HEK293T (cell line): Measurements from ENCODE around the gene PRKCG.

Source experiments
- BHLHE40 ChIP-seq: fragments of 450-650 bp; IDR thresholded peaks from 2 replicates; pipeline ENCODE4 v1.6.1; 2016; ENCODE audit warnings: mild to moderate bottlenecking, moderate library complexity, borderline replicate concordance
- ELF4 ChIP-seq: fragments of 450-650 bp; IDR thresholded peaks from 2 replicates; pipeline ENCODE4 v1.6.1; 2017; ENCODE audit warnings: antibody characterized with exemption
- FOXA1 ChIP-seq: fragments of 450-650 bp; IDR thresholded peaks from 2 replicates; pipeline ENCODE4 v1.6.1; 2016; ENCODE audit warnings: mild to moderate bottlenecking
- HDGF ChIP-seq: fragments of 450-650 bp; IDR thresholded peaks from 2 replicates; pipeline ENCODE4 v1.6.1; 2017; ENCODE audit warnings: antibody characterized with exemption, borderline replicate concordance
- L3MBTL2 ChIP-seq: fragments of 450-650 bp; conservative IDR thresholded peaks from 2 replicates; pipeline ENCODE4 v1.6.1; 2016; ENCODE audit warnings: mild to moderate bottlenecking
- LEF1 ChIP-seq: fragments of 450-650 bp; IDR thresholded peaks from 2 replicates; pipeline ENCODE4 v1.6.1; 2017; ENCODE audit warnings: mild to moderate bottlenecking, borderline replicate concordance
- NFRKB ChIP-seq: fragments of 450-650 bp; IDR thresholded peaks from 2 replicates; pipeline ENCODE4 v1.6.1; 2016; ENCODE audit warnings: mild to moderate bottlenecking, moderate library complexity
- SP1 ChIP-seq: fragments of 450-650 bp; IDR thresholded peaks from 2 replicates; pipeline ENCODE4 v1.6.1; 2017
- SUZ12 ChIP-seq: fragments of 450-650 bp; IDR thresholded peaks from 2 replicates; pipeline ENCODE4 v1.6.1; 2016; ENCODE audit warnings: mild to moderate bottlenecking
- TARDBP ChIP-seq: fragments of 450-650 bp; IDR thresholded peaks from 2 replicates; pipeline ENCODE4 v1.6.1; 2016
- ZNF384 ChIP-seq: fragments of 450-650 bp; IDR thresholded peaks from 2 replicates; pipeline ENCODE4 v1.6.1; 2016

GRCh38 chr19:53883741-53884140 lies 1.7 kb downstream of the PRKCG start:
- no peak for TF ChIP-seq L3MBTL2
- TF ChIP-seq NFRKB, result no peak
- no peak for TF ChIP-seq ELF4
- TF ChIP-seq HDGF, result no peak
- TF ChIP-seq FOXA1, result no peak
- no peak for TF ChIP-seq BHLHE40
- no peak for TF ChIP-seq SUZ12
- no peak for TF ChIP-seq TARDBP
- TF ChIP-seq ZNF384, result no peak
- TF ChIP-seq SP1, result no peak
- no peak for TF ChIP-seq LEF1
